G401.6 (cell line): ENCODE data around the gene PDE6A.

Source experiments
- FAIRE-seq: peaks from 2 replicates; lab custom pipeline; 2012; peaks lifted over from hg19 to GRCh38; lab: Jason Lieb, UNC

The PDE6A gene

GRCh38 chr5:149834246-149834855 lies 110.2 kb downstream of the PDE6A start:
- peak; percentile 83 for FAIRE-seq

GRCh38 chr5:149833116-149833827 lies 111.3 kb downstream of the PDE6A start:
- no peak for FAIRE-seq

GRCh38 chr5:149832636-149833035 lies 112.0 kb downstream of the PDE6A start:
- FAIRE-seq, result no peak

- no peak for FAIRE-seq
Observed at GRCh38 chr5:149831492-149831891, 113.1 kb downstream of the PDE6A start.

GRCh38 chr5:149830579-149830978 lies 114.0 kb downstream of the PDE6A start:
- FAIRE-seq, result no peak

- no peak for FAIRE-seq
Observed at GRCh38 chr5:149829954-149830353, 114.6 kb downstream of the PDE6A start.

GRCh38 chr5:149828161-149829011 lies 116.2 kb downstream of the PDE6A start:
- FAIRE-seq, result peak; percentile 94

GRCh38 chr5:149827546-149827945 lies 117.0 kb downstream of the PDE6A start:
- no peak for FAIRE-seq

- FAIRE-seq, result no peak
Observed at GRCh38 chr5:149827086-149827485, 117.5 kb downstream of the PDE6A start.

- FAIRE-seq, result no peak
Observed at GRCh38 chr5:149826574-149826973, 118.0 kb downstream of the PDE6A start.

GRCh38 chr5:149824846-149825245 lies 119.7 kb downstream of the PDE6A start:
- FAIRE-seq, result no peak

- no peak for FAIRE-seq
Observed at GRCh38 chr5:149824120-149824519, 120.5 kb downstream of the PDE6A start.

- FAIRE-seq, result no peak
Observed at GRCh38 chr5:149823375-149823774, 121.2 kb downstream of the PDE6A start.

- no peak for FAIRE-seq
Observed at GRCh38 chr5:149822301-149822700, 122.3 kb downstream of the PDE6A start.

GRCh38 chr5:149820536-149821510 lies 123.8 kb downstream of the PDE6A start:
- FAIRE-seq, result no peak

- no peak for FAIRE-seq
Observed at GRCh38 chr5:149820012-149820411, 124.6 kb downstream of the PDE6A start.

- FAIRE-seq, result no peak
Observed at GRCh38 chr5:149818116-149818515, 126.5 kb downstream of the PDE6A start.

- FAIRE-seq, result no peak
Observed at GRCh38 chr5:149817539-149818060, 127.0 kb downstream of the PDE6A start.

GRCh38 chr5:149816661-149817060 lies 127.9 kb downstream of the PDE6A start:
- FAIRE-seq, result no peak

GRCh38 chr5:149811453-149811852 lies 133.1 kb downstream of the PDE6A start:
- no peak for FAIRE-seq

- FAIRE-seq, result no peak
Observed at GRCh38 chr5:149810856-149811255, 133.7 kb downstream of the PDE6A start.
